MM.1S (cell line): Measurements from ENCODE around the gene CLRN3.

Experiments
- EZH2 ChIP-seq: fragments of 300-600 bp; sonication (generic); optimal IDR thresholded peaks from 2 replicates; pipeline ENCODE3; 2017; ENCODE audit warnings: low read depth, mild to moderate bottlenecking, antibody characterized with exemption, low read length, mixed read lengths
- TF ChIP-seq, protein P1 (sequence below): fragments of 300-600 bp; sonication (generic); IDR thresholded peaks from 2 replicates; pipeline ENCODE4 v1.5.1; 2016; ENCODE audit warnings: antibody characterized with exemption, low read length, mixed read lengths

DNA sequence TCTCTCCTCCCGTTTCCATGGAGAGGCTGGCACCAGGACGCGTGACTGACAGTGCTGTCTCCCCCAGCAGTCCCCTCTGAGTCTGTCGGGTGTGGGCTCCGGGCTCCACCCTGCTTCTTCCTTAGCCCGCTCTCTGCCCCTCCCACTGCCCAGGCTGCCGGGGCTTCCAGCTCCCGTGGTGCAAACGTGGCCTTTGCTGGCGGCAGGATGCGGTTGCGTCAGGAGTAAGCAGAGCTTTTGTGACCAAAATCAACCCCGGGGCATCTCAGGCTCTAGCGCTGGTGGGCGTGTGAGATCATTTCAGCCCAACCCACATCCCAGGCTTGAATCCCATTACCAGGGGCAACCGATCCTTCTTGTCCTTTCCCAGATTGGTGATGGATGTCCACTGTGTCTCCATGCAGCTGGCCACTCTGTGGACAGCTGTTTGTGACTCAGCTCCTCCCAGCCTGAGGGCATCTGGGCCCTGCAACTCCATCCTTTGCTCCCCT is 42.4 kb upstream of the CLRN3 start:
- TF ChIP-seq EZH2, result no peak
- TF ChIP-seq, protein P1, sequence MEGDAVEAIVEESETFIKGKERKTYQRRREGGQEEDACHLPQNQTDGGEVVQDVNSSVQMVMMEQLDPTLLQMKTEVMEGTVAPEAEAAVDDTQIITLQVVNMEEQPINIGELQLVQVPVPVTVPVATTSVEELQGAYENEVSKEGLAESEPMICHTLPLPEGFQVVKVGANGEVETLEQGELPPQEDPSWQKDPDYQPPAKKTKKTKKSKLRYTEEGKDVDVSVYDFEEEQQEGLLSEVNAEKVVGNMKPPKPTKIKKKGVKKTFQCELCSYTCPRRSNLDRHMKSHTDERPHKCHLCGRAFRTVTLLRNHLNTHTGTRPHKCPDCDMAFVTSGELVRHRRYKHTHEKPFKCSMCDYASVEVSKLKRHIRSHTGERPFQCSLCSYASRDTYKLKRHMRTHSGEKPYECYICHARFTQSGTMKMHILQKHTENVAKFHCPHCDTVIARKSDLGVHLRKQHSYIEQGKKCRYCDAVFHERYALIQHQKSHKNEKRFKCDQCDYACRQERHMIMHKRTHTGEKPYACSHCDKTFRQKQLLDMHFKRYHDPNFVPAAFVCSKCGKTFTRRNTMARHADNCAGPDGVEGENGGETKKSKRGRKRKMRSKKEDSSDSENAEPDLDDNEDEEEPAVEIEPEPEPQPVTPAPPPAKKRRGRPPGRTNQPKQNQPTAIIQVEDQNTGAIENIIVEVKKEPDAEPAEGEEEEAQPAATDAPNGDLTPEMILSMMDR, result no peak
